ENCODE results near the gene RERG.

- no peak for TF ChIP-seq EZH2 (IDR thresholded peaks at IDR 0.05; ENCODE audit: low read depth)
- TF ChIP-seq CTCF (conservative IDR thresholded peaks at IDR 0.05): peak; percentile 73
Measured at GRCh38 chr12:15151161-15152091, 69.8 kb downstream of the RERG start.

Measured in PC-9 (cell line).